Heart right ventricle (tissue), 16 donors: Measurements from ENCODE around the gene TMEM63C. TPM values are rescaled to one million over a fixed set of nuclear protein-coding genes. Genes with fewer than 3 reads are reported as not detected.

Source experiments
- ATAC-seq, 8 donors: fragments of 200-7000 bp; cut with Tn5 transposase; one replicate each; pipeline ENCODE4 v1.9.1; 2020; ENCODE audit warnings: mild to moderate bottlenecking in 8 of 8, moderate library complexity in 8 of 8, moderate number of reproducible peaks in 1 of 8
- DNase-seq, 2 donors: peaks; one replicate each; pipeline ENCODE4 v3.0.0-alpha.2; 2020
- H3K27ac ChIP-seq, 10 donors: fragments of 200-600 bp; sonication (generic) in 2 of 10; one replicate each; pipeline versions ENCODE4 v1.5.0 to v1.8.0; 2020 to 2022; ENCODE audit warnings: mild to moderate bottlenecking in 3 of 10
- H3K27me3 ChIP-seq, 7 donors: fragments of 200-600 bp; one replicate each; pipeline ENCODE4 v1.8.0; 2021 to 2022; ENCODE audit warnings: mild to moderate bottlenecking in 2 of 7
- H3K36me3 ChIP-seq, 9 donors: fragments of 200-600 bp; sonication (generic) in 1 of 9; one replicate each; pipeline versions ENCODE4 v1.5.0 to v1.8.0; 2020 to 2022; ENCODE audit warnings: mild to moderate bottlenecking in 2 of 9
- H3K4me1 ChIP-seq, 9 donors: fragments of 200-600 bp; sonication (generic) in 1 of 9; one replicate each; pipeline versions ENCODE4 v1.5.0 to v1.8.0; 2020 to 2022; ENCODE audit warnings: mild to moderate bottlenecking in 4 of 9
- H3K4me3 ChIP-seq, 10 donors: fragments of 200-600 bp; sonication (generic) in 2 of 10; one replicate each; pipeline versions ENCODE4 v1.5.0 to v1.8.0; 2020 to 2022; ENCODE audit warnings: mild to moderate bottlenecking in 7 of 10, moderate library complexity in 2 of 10
- H3K9me3 ChIP-seq, 11 donors: fragments of 200-600 bp in 10 of 11; sonication (generic) in 2 of 11; one replicate each; pipeline versions ENCODE4 v1.5.0 to v1.8.0; 2013 to 2022; ENCODE audit warnings: mild to moderate bottlenecking in 2 of 11, control low read depth in 1 of 11, moderate library complexity in 1 of 11
- CTCF ChIP-seq, 9 donors: fragments of 200-600 bp; sonication (generic) in 2 of 9; IDR thresholded peaks; one replicate each; pipeline versions ENCODE4 v1.5.0 to v1.8.0; 2021 to 2022; ENCODE audit warnings: antibody characterized with exemption in 9 of 9, mild to moderate bottlenecking in 5 of 9, moderate library complexity in 1 of 9
- WGBS, 2 donors: extraction: QIAGEN DNeasy Blood & Tissue Kit; methylation state at CpG; one replicate each; pipeline ENCODE4 v1.1.7; 2013; ENCODE audit warnings: inconsistent platforms in 1 of 2; 5-methylcytosine and 5-hydroxymethylcytosine counted together
- intact Hi-C, 10 donors: fragments of 100-400 bp; cut with DNase I; formaldehyde crosslinking; loops; one replicate each; pipeline versions ENCODE4 v1.11.1 to v1.14.2; 2022
- polyA plus RNA-seq, 2 donors: library from polyadenylated mRNA; stranded (reverse); fragments of 200-250 nt; gene quantifications; one replicate each; pipeline ENCODE4 v1.2.3, GENCODE V29; 2013
- total RNA-seq, 10 donors: library from RNA; stranded (reverse); fragmentation: NEBNext Ultra II Directional in 3 of 10; extraction: Animal tissue kit (Norgen Biotek cat#: 25700) in 3 of 10; gene quantifications; one replicate each; pipeline versions ENCODE4 v1.2.1 to v1.2.4, GENCODE V29; 2021 to 2023
- donor health status: Arrhythmogenic right ventricular cardiomyopathy.
- donor health status: ischemic (EF 13 %, LVEDD 7.1; RV severe dilation, severe dysfunction).
- donor health status: healthy with polysubstance abuse.
- donor health status: DM: no; HTN: yes; CAD: no.
- donor health status: DM: no; HTN: no; CAD: no.
- donor health status: ischemic (EF 25% LVEDD 6.9; RV normal size, moderate dysfunction).
- donor health status: ischemic (EF 25% LVEDD 5.7; RV mildly dilated, moderate dysfunction).
- donor health status: healthy.
- donor health status: DM: yes; HTN: yes; CAD: no.
- donor health status: Ischemic cardiomyopathy.
- donor health status: ischemic (EF 35%, LVEDD 5.7; RV mildly dilated, moderate dysfunction).
- donor health status: nonischemic (EF 11% LVEDD 7.7; RV severe dilation, severe dysfunction).
- donor health status: DM: yes; HTN: yes; CAD: no.
- donor health status: PGD.
- donor health status: ischemic (EF 29% LVEDD 5.4; RV normal size, mild dysfunction).
- donor health status: nonischemic (EF 23%, LVEDD 6.1; RV moderate dilation, normal function).

The TMEM63C gene
- total and polyA plus RNA-seq, 12 donors, result under 0.01 to 7.2 (median 0.53) TPM

GRCh38 chr14:77265561-77266335 is 84.2 kb downstream of the TMEM63C start:
- 66 to 68% methylated on average over 16 of the region's 16 CpGs for WGBS, 2 donors
- no peak for DNase-seq
- Histone ChIP-seq H3K4me1 (no peaks in the 10 kb centered on the region), H3K27me3 (peaks cover 0 to 45% (median 30%) of the 10 kb centered on the region in 7 donors), H3K4me3 (no peak overlapping the region), H3K9me3 (peaks cover 0 to 11% (median 0%) of the 10 kb centered on the region in 11 donors), H3K36me3 (no peaks in the 10 kb centered on the region), H3K27ac (no peak overlapping the region)
- TF ChIP-seq CTCF (IDR thresholded peaks at IDR 0.05), result no peak
- intact Hi-C loops, result no loop called here
- ATAC-seq, result no peak

DNA sequence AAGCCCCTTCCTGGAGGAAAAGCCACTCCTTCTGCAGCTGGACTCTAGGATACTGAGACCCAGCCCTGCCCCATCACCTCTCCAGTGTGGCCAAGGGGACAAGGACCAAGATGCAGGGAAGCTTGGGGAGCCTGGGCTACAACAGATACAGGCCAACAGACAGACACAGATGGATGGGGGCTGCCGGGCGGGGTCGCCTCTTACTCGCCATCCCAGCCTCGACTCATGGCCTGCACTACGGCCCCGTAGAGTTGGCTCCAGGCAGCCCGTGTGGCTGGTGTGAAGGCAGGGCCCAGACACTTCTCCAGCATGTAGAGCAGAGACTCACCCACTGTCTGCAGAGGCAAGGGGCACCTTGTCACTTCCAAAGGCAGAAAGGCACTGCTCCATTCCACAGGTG is 84.7 kb downstream of the TMEM63C start:
- Histone ChIP-seq H3K9me3 (peaks cover 0 to 11% (median 0%) of the 10 kb centered on the region in 11 donors), H3K4me1 (no peaks in the 10 kb centered on the region), H3K27me3 (peaks cover 3 to 50% (median 36%) of the 10 kb centered on the region in 7 donors), H3K4me3 (no peak overlapping the region), H3K36me3 (no peaks in the 10 kb centered on the region), H3K27ac (no peak overlapping the region)
- no peak for TF ChIP-seq CTCF (IDR thresholded peaks at IDR 0.05)
- intact Hi-C loops, result no loop called here
- 85 to 92% methylated on average over 8 of the region's 8 CpGs for WGBS, 2 donors
- no peak for DNase-seq
- ATAC-seq, result no peak

DNA sequence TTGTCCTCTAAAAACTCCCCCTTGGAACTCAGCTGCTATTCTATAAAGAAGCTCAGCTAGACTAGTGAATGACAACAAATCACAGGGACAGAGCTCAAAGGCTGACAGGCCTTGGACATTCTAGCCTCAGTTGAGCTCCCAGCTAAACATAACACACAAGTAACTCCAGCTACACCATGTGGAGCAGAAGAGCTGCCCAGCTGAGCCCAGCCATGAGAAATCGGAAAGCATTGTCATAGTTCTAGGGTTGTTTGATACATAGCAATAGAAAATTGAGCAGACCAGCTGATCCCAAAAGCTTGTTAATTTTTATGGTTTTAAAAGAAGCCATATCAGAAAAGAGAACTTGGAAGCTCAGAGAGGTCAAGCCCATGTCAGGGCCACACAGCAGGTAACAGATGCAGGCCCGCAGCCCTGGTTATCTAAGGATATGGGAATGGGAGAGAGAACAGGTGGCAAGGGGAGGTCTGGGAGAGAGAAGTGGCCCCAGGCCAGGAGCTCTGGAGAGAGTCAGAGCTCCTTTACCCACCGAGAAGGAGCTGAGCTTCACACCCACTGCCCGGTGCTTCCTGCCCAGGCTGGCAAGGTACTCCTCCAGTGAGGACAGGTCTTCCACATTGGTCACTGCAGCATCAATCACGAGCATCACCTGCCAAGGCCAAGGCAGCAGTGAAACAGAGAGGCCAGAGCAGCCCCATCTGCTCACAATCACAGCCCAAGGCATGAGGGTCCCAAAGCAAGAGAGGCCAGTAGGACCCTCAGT is 86.5 kb downstream of the TMEM63C start:
- peaks cover 7 to 68% (median 54%) of the 10 kb centered on the region in 7 donors for H3K27me3 ChIP-seq
- DNase-seq (no peak), ATAC-seq (no peak)
- no peak overlapping the region for H3K4me3 ChIP-seq
- intact Hi-C loops, result no loop called here
- no peaks in the 10 kb centered on the region for H3K36me3 ChIP-seq
- TF ChIP-seq CTCF (IDR thresholded peaks at IDR 0.05), result no peak
- H3K9me3 ChIP-seq, result peaks cover 0 to 11% (median 0%) of the 10 kb centered on the region in 11 donors
- WGBS, 2 donors, result 86 to 87% methylated on average over 5 of the region's 5 CpGs
- no peaks in the 10 kb centered on the region for H3K4me1 ChIP-seq
- H3K27ac ChIP-seq, result no peak overlapping the region

- WGBS, 2 donors, result 31 to 34% methylated on average over 8 of the region's 8 CpGs
- Histone ChIP-seq H3K27ac (no peak overlapping the region), H3K27me3 (peaks cover 7 to 68% (median 57%) of the 10 kb centered on the region in 7 donors), H3K4me1 (no peaks in the 10 kb centered on the region), H3K4me3 (no peak overlapping the region), H3K9me3 (peaks cover 0 to 13% (median 0%) of the 10 kb centered on the region in 11 donors), H3K36me3 (no peaks in the 10 kb centered on the region)
- ATAC-seq (no peak), DNase-seq (no peak)
- intact Hi-C loops, result no loop called here
- no peak for TF ChIP-seq CTCF (IDR thresholded peaks at IDR 0.05)
Observed at GRCh38 chr14:77268989-77269600, 87.5 kb downstream of the TMEM63C start.
